Motor neuron (in vitro differentiated cells): ENCODE results near the gene NAV1. TPM values are rescaled to one million over a fixed set of nuclear protein-coding genes. Genes with fewer than 3 reads are reported as not detected.
"Not testable (repeated sequence)": the region's sequence is repeated elsewhere in the genome, so short reads cannot be mapped to it uniquely, and the experiment has no call there.

ENCODE experiments used
- ATAC-seq, 8 experiments: fragments of 200-7000 bp; cut with Tn5 transposase; replicated peaks in 6 of 8; 2 replicates each; pipeline ENCODE4 v1.8.0; 2021; ENCODE audit warnings: mild to moderate bottlenecking in 8 of 8, moderate library complexity in 8 of 8
- H3K27ac ChIP-seq, 2 donors: fragments of 250-450 bp; sonication (Bioruptor Pico); 2 replicates each; pipeline ENCODE4 v1.9.0; 2021; ENCODE audit warnings: antibody characterized with exemption in 2 of 2, mild to moderate bottlenecking in 2 of 2, moderate library complexity in 1 of 2
- H3K4me1 ChIP-seq, 2 donors: fragments of 250-450 bp; sonication (Bioruptor Pico); replicated peaks in 1 of 2; 2 replicates each; pipeline ENCODE4 v1.6.1; 2021; ENCODE audit warnings: antibody characterized with exemption in 2 of 2, mild to moderate bottlenecking in 2 of 2, moderate library complexity in 1 of 2
- H3K4me3 ChIP-seq, 5 donors: fragments of 250-450 bp; sonication (Bioruptor Pico); 2 replicates each; pipeline ENCODE4 v1.9.0; 2021; ENCODE audit warnings: antibody characterized with exemption in 5 of 5, mild to moderate bottlenecking in 5 of 5, moderate library complexity in 4 of 5
- WGBS, 10 experiments: fragments of 450-650 bp; shearing (Covaris generic); methylation state at CpG; one replicate each; pipeline ENCODE4 v1.0.0; 2022; 5-methylcytosine and 5-hydroxymethylcytosine counted together
- in situ Hi-C, 9 experiments: fragments of 400-800 bp; cut with MboI; loops; one replicate each; pipeline ENCODE4 v1.15.0; 2021; ENCODE audit warnings: low sequenced_read_pairs in 9 of 9, low pct_unique_long_range_greater_than_20kb in 2 of 9; ENCODE audit not compliant: unreplicated experiment in 9 of 9
- total RNA-seq, 8 experiments: library from RNA; unstranded; fragments of 300-600 nt; gene quantifications; 2 replicates each; pipeline versions ENCODE4 v1.2.3 to v1.2.4, GENCODE V29; 2022

The NAV1 gene
- total RNA-seq, 8 experiments from 2014 or later, result 22.2 to 51.1 (median 35.9) TPM

- WGBS, 10 experiments, result 57 to 100% (median 67%) methylated on average over 1 of the region's 1 CpG; no CpG with 5 or more reads in 5 of the 10 experiments
- H3K4me3 ChIP-seq, result no peak overlapping the region
- ATAC-seq, result no peak
- in situ Hi-C loops, result loop anchor here in 2 of 9 experiments (10.0 to 25.0 kb wide), 2 partner anchors 71 to 254 kb away; no protein-coding TSS in a partner anchor
- peaks cover 7 to 11% of the 10 kb centered on the region in 2 donors for H3K4me1 ChIP-seq
- H3K27ac ChIP-seq, result no peak overlapping the region
These were observed 23.0 kb upstream of the NAV1 start for GRCh38 chr1:201515895-201516294.

GRCh38 chr1:201516511-201517127 is 22.3 kb upstream of the NAV1 start:
- WGBS, 10 experiments, result 72 to 100% (median 100%) methylated on average over 1 to 2 of the region's 2 CpGs; no CpG with 5 or more reads in 3 of the 10 experiments
- H3K4me1 ChIP-seq, result peaks cover 7 to 11% of the 10 kb centered on the region in 2 donors
- H3K27ac ChIP-seq, result no peak overlapping the region
- in situ Hi-C loops, result loop anchor here in 2 of 9 experiments (10.0 to 25.0 kb wide), 2 partner anchors 72 to 254 kb away; no protein-coding TSS in a partner anchor
- no peak overlapping the region for H3K4me3 ChIP-seq
- ATAC-seq, result no peak

- peak in 1 of 8 experiments; percentile 33 for ATAC-seq
- in situ Hi-C loops, result loop anchor here in 2 of 9 experiments (10.0 to 25.0 kb wide), 2 partner anchors 73 to 255 kb away; no protein-coding TSS in a partner anchor
- WGBS, 10 experiments, result 45 to 100% (median 83%) methylated on average over 1 to 7 of the region's 7 CpGs; no CpG with 5 or more reads in 1 of the 10 experiments
- peaks cover 2% of the 10 kb centered on the region in 2 donors for H3K4me1 ChIP-seq
- no peak overlapping the region for H3K27ac ChIP-seq
- H3K4me3 ChIP-seq, result no peak overlapping the region
These were observed 21.3 kb upstream of the NAV1 start for GRCh38 chr1:201517631-201518030.

DNA sequence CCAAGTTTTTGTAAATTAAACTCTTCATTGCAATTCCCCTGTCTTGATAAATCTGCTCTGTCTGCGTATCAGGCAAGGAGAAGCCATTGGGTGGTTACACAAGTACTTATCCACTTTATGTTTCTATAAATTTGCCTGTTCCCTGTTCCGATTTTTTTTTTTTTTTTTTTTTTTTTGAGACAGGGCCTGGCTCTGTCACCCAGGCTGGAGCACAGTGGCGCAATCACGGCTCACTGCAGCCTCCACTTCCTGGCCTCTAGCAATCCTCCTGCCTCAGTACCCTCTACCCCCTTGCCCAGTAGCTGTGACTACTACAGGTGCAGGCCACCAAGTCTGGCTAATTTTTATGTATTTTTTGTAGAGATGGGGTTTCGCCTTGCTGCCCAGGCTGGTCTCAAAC is 20.9 kb upstream of the NAV1 start:
- no peak for ATAC-seq
- H3K4me3 ChIP-seq, result no peak overlapping the region
- no peak overlapping the region for H3K27ac ChIP-seq
- in situ Hi-C loops, result loop anchor here in 2 of 9 experiments (10.0 to 25.0 kb wide), 2 partner anchors 73 to 256 kb away; no protein-coding TSS in a partner anchor
- 67 to 100% (median 92%) methylated on average over 1 to 5 of the region's 5 CpGs; no CpG with 5 or more reads in 1 of the 10 experiments for WGBS, 10 experiments
- H3K4me1 ChIP-seq, result no peaks in the 10 kb centered on the region

DNA sequence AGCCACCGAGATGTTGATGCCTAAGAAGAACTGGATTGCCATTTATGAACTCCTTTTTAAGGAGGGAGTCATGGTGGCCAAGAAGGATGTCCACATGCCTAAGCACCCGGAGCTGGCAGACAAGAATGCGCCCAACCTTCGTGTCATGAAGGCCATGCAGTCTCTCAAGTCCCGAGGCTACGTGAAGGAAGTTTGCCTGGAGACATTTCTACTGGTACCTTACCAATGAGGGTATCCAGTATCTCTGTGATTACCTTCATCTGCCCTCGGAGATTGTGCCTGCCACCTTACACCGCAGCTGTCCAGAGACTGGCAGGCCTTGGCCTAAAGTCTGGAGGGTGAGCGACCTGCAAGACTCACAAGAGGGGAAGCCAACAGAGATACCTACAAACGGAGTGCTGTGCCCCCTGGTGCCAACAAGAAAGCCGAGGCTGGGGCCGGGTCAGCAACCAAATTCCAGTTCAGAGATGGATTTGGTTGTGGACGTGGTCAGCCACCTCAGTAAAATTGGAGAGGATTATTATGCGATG is 18.8 kb upstream of the NAV1 start:
- in situ Hi-C loops, result loop anchor here in 2 of 9 experiments (25.0 kb wide), 1 partner anchor 258 kb away; no protein-coding TSS in a partner anchor
- H3K4me3 ChIP-seq, H3K27ac ChIP-seq, H3K4me1 ChIP-seq, ATAC-seq: not testable (repeated sequence)
- WGBS, 10 experiments, result 29 to 91% (median 79%) methylated on average over 1 to 14 of the region's 14 CpGs; no CpG with 5 or more reads in 3 of the 10 experiments

DNA sequence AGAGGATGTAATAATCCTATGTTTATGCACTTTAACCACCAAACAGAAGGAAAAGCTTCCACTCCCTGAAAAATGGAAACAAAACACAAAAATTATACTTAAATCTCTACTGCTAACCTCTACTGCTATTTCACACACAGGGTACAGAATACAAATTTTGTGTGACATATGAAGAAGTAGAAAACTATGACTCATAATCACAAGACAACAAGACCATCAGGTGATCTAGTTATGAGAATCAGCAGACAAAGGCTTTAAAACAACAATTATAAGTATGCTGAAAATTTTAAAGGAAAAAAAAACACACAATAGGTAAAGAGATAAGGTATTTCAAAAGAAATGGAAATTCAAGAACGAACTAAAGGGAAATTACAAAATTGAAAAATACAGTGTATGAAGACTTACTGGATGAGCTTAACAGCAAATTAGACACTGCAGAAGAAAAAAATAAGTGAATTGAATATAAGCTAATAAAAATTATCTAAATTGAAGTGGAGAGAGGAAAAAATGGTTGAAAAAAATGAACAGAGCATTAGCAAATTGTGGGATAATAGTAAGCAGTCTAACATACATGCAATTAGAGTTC is 13.6 kb upstream of the NAV1 start:
- in situ Hi-C loops, result loop anchor here in 1 of 9 experiments (25.0 kb wide), 1 partner anchor 612 kb away; the partner anchor contains the start of gene ARL8A
- WGBS, 10 experiments, result 61 to 100% (median 93%) methylated on average over 1 of the region's 1 CpG
- Histone ChIP-seq H3K27ac (no peak overlapping the region), H3K4me3 (no peak overlapping the region), H3K4me1 (no peaks in the 10 kb centered on the region)
- ATAC-seq, result no peak

GRCh38 chr1:201527879-201528278 is 11.0 kb upstream of the NAV1 start:
- Histone ChIP-seq H3K4me1 (peaks cover 0 to 4% of the 10 kb centered on the region in 2 donors), H3K4me3 (no peak overlapping the region), H3K27ac (no peak overlapping the region)
- ATAC-seq, result no peak
- WGBS, 10 experiments, result 17 to 90% (median 75%) methylated on average over 1 to 5 of the region's 5 CpGs
- in situ Hi-C loops, result loop anchor here in 1 of 9 experiments (25.0 kb wide), 1 partner anchor 609 kb away; the partner anchor contains the start of gene ARL8A

DNA sequence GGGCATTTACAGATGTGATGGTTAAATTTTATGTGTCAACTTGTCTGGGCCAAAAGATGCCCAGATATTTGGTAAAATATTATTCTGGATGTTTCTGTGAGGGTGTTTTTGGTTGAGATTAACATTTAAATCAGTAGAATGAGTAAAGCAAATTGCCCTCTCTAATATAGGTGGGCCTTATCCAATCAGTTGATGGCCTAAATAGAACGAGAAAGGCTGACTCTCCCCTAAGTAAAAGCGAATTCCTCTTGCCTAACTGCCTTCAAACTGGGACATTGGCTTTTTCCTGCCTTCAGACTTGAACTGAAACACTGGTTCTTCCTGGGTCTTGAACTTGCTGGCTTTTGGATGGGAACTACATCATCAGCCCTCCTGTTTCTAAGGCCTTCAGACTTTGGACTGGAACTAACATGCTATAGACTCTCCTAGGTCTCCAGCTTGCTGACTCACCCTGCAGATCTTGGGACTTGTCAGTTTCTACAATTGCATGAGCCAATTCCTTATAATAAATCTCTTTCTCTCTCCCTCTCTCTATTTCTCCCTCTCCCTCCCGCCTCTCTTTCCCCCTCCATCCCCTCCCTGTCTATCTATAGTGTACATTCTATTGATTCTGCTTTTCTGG is 10.2 kb upstream of the NAV1 start:
- in situ Hi-C loops, result loop anchor here in 1 of 9 experiments (25.0 kb wide), 1 partner anchor 609 kb away; the partner anchor contains the start of gene ARL8A
- H3K4me3 ChIP-seq, result no peak overlapping the region
- 40 to 100% (median 70%) methylated on average over 1 to 3 of the region's 3 CpGs; no CpG with 5 or more reads in 3 of the 10 experiments for WGBS, 10 experiments
- peak in 5 of 8 experiments; percentile 68 to 79 (median 71) for ATAC-seq
- H3K4me1 ChIP-seq, result peaks cover 0 to 4% of the 10 kb centered on the region in 2 donors
- no peak overlapping the region for H3K27ac ChIP-seq

GRCh38 chr1:201530741-201531531 is 8.0 kb upstream of the NAV1 start:
- Histone ChIP-seq H3K27ac (no peak overlapping the region), H3K4me1 (peaks cover 8 to 13% of the 10 kb centered on the region in 2 donors), H3K4me3 (no peak overlapping the region)
- ATAC-seq, result peak; percentile 67 to 98 (median 82)
- whole genome bisulfite sequencing, 10 experiments, result 0 to 60% (median 12%) methylated on average over 1 to 17 of the region's 26 CpGs
- in situ Hi-C loops, result loop anchor here in 1 of 9 experiments (25.0 kb wide), 1 partner anchor 606 kb away; the partner anchor contains the start of gene ARL8A

DNA sequence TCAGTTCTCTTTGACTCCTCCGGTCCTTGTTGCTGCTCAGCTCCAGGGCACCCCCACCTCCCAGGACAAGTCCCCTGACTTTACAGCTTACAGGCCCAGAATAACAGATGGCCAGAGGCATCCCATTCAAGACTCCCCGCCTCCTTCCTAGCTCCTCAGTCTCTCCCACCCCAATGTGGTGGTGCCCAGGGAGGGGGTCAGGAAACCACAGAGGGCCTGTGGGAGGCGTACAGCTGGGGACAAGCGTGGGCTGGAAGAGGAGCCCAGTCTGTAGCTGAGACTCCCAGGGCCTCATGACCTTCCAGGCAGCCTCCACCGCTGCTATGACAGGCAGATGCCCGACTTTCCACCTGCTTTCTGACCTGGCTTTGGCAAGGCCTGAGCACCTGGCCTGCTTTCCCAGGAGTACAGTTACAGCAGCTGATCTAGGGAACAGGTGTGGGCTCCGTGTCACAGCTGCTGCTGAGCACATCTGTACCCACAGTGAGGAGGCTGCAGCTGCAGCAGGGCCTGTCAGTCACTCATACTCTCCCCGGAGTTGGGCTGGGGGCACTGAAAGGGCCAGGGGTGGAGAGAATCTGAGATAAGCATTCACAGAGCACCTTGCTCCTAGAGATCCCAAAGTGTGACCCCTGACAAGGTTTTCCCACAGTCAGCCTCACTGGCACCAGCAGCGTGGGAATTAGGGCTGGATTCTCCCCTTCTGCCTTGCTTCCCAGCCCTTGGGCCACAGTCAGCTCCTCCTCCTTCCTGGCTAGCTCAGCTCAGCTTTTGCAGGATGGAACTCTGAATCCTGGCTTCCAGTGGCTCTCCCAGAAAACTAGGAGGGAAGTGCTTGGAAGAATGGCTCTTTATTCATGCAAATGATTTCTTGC is 7.1 kb upstream of the NAV1 start:
- WGBS, 10 experiments, result 60 to 80% (median 68%) methylated on average over 1 to 8 of the region's 9 CpGs; no CpG with 5 or more reads in 4 of the 10 experiments
- Histone ChIP-seq H3K4me3 (no peak overlapping the region), H3K27ac (no peak overlapping the region), H3K4me1 (peaks cover 8 to 13% of the 10 kb centered on the region in 2 donors)
- in situ Hi-C loops, result loop anchor here in 1 of 9 experiments (25.0 kb wide), 1 partner anchor 606 kb away; the partner anchor contains the start of gene ARL8A
- peak in 2 of 8 experiments; percentile 20 to 21 for ATAC-seq

- H3K27ac ChIP-seq, result no peak overlapping the region
- in situ Hi-C loops, result loop anchor here in 1 of 9 experiments (25.0 kb wide), 1 partner anchor 603 kb away; the partner anchor contains the start of gene ARL8A
- ATAC-seq, result no peak
- H3K4me3 ChIP-seq, result no peak overlapping the region
- WGBS, 10 experiments, result 11 to 66% (median 57%) methylated on average over 1 to 4 of the region's 4 CpGs; no CpG with 5 or more reads in 2 of the 10 experiments
- peaks cover 13% of the 10 kb centered on the region in 2 donors for H3K4me1 ChIP-seq
These were observed 5.1 kb upstream of the NAV1 start for GRCh38 chr1:201533836-201534235.
